ENCODE results near the gene HOOK1. TPM values are rescaled to one million over a fixed set of nuclear protein-coding genes. Genes with fewer than 3 reads are reported as not detected.

HOOK1 gene
- 1 to 10 TPM; 7.6 to 8.3 TPM for total RNA-seq
- long read RNA-seq, full-length matches to known transcripts, result 1 of 7 reads
- long read RNA-seq, partial matches to known transcripts, result 4 of 7 reads
- long read RNA-seq, other reads (novel, unspliced or antisense), result 2 of 7 reads

DNA sequence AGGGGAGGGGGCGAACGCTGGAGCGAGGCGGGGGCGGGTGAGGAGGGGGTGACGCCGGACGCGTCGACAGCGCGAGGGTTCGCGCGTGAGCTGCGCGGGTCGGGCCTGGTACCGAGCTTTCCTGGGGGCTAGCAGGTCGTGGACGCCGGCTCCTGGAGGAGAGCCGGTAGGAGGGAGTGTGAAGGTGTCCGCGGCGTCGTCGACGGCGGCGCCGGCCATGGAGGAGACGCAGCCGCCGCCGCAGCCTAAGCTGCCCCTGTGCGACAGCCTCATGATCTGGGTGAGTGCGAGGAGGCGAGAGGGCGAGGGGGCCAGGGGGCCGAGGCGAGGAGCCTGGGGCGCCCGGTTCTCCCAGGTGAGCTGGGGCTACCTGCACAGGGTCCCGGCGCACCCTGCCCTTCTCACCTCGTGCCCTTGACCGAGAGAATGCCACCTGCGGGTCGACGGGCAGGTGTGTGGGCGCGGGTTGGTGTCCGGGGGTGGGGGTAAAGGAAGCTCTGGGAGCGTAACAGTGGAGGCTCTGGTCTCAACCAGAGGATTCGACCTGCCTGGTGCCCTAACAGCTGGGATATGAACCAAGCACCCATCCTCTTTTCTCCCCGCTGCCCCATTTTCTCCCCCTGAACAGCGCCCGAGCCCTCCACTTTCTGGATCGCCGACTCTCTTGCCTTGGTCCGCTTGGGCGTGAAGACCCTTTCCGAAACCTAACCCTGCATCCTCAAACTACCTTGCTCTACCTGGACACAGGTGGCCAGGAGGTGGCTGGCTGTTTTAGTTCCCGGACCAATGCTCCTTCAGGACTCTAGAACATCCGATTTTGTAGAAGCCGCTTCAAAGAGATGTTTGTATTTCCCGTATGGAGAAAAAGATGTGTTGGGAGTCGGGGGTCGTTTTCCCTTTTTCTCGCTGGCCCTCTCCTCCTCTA is at the start of gene HOOK1:
TSS of gene HOOK1 (plus strand) at position 49 of the 925 bp plus-strand sequence. CDS start at position 218, 169 bp downstream.
- intact Hi-C loops (cut with DNase I), result no loop called here
- ATAC-seq (peak; percentile 28 to 36), DNase-seq (peak; percentile 25)

DNA sequence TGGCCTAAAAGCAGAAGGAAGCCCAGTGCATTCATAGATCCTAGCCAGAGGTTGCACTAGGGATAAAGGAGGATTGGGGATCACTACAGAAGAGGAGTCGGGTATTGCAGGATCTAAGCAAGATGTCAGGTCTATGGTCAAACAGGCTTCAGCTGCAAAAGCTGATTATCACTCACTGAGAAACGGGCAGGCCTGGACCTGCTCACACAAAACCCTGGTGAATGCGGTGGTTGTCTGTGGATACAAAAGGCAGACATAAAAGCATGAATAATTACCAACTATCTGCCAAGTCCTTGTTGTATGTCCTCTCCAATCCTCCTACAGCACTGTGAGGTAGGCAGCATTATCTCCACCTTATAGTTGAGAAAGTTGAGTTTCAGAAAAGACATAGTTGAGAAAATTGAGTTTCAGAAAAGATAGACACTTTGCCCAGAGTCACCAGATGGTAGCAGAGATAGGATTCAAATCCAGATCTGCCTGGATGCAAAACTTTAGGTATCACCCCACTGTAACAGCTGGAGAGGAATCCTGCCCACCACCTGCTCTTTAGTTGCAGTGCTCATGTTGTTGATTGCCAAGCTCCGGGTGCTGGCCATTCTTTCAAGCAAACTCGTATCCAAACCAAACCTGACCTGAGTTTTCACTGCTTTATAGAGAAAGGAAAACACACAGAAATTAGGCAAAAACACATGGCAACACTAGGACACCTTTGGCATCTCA is 49.6 kb upstream of the HOOK1 start:
- DNase-seq, result no peak
- intact Hi-C loops (cut with DNase I), result loop anchor here in 1 of 2 donors (10.0 kb wide), 1 partner anchor 1030 kb away; no protein-coding TSS in a partner anchor
- no peak for ATAC-seq

DNA sequence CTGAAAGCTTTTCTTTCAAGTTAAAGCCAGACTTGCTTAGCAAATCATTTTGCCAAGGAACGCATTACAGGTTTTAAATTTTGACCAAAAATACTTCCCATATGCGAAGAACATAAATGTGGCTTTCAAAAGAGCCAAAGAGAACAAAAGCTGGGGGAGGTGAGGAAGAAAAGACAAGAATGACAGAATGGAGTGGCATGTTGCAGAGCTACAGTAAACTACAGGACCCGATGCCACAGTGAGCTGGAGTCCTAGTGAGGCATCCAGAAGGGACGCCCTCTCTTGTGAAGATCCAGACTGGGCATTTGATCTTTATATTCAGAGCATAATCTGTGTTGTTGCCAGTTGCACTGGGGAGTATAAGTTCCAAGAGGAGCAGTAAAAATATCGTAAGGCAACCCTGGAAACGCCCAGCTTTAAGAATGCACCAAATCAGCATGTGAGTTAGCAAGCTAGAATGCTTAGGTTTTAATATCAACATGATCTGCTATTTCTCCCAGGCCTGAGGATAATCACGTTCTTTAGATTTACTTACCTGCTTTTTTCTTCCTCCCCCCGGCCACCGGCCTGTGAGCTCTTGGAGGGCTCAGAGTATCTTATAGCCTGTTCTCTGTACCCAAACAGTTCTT is 48.4 kb upstream of the HOOK1 start:
- DNase-seq (no peak), ATAC-seq (no peak)
- intact Hi-C loops (cut with DNase I), result loop anchor here in 1 of 2 donors (10.0 kb wide), 1 partner anchor 1032 kb away; no protein-coding TSS in a partner anchor

DNA sequence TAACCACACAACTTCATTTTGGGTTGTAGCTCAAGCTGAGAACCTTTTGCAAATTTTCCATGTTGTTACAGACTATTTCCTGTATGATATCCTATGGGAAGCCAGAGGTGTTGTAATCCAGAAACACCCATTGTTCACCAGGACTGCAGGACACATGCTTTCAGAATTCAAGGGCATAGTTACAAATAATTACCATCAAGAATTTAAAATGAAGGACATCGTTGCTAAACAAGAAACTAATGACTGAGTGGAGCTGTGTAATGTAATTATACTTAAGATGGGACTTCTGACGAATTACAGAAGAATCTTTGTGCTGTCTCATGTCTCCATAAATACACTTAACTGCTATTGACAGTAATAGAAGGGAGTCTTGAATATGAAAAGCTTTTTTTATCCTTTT is 47.6 kb upstream of the HOOK1 start:
- intact Hi-C loops (cut with DNase I), result loop anchor here in 1 of 2 donors (10.0 kb wide), 1 partner anchor 1032 kb away; no protein-coding TSS in a partner anchor
- no peak for ATAC-seq

GRCh38 chr1:59768792-59769735 is 45.7 kb upstream of the HOOK1 start:
- intact Hi-C loops (cut with DNase I), result loop anchor here in 1 of 2 donors (10.0 kb wide), 1 partner anchor 1034 kb away; no protein-coding TSS in a partner anchor
- no peak for DNase-seq
- no peak for ATAC-seq

More for the DNA sequence above, 47.6 kb upstream of the HOOK1 start:
- no peak for DNase-seq

DNA sequence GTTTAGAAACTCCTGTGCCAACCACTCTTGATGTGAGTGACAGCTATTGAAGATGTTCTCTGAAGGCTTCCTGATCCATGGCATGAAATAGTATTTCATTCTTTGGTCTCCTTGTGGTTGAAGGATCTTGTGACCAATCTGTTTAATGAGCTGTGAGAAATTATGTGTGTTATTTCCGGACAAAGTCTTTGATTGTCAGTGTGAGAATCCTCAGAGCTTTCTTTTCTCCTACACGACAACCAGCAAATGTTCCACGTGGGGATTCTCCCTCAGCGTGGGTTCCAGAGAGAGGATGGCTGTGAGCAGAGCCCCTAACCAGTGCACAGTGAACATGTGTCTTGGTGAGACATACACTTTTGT is 45.0 kb upstream of the HOOK1 start:
- no peak for ATAC-seq
- DNase-seq, result no peak
- intact Hi-C loops (cut with DNase I), result loop anchor here in 1 of 2 donors (10.0 kb wide), 1 partner anchor 1035 kb away; no protein-coding TSS in a partner anchor

- DNase-seq (no peak), ATAC-seq (no peak)
- intact Hi-C loops (cut with DNase I), result no loop called here
Measured at GRCh38 chr1:59771361-59771760, 43.4 kb upstream of the HOOK1 start.

DNA sequence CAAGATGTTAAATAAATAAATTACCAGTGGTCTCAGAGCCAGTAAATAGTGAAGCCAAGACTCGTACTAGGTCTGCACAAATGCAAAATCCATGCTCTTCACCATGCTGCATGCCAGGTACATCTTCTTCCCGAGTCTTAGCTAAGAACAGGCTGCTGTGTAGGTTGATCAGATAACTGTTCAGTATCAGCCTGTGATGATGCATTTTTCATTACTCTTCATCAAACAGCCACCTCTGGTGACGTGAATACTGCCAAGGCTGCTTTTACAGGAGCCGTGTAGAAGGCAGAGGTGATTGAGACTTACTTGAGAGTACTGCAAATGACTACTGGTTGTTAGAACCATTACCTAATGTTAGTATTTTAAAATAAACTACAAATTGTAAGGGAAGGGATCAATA is 39.3 kb upstream of the HOOK1 start:
- intact Hi-C loops (cut with DNase I), result no loop called here
- ATAC-seq, result no peak
- DNase-seq, result no peak

DNA sequence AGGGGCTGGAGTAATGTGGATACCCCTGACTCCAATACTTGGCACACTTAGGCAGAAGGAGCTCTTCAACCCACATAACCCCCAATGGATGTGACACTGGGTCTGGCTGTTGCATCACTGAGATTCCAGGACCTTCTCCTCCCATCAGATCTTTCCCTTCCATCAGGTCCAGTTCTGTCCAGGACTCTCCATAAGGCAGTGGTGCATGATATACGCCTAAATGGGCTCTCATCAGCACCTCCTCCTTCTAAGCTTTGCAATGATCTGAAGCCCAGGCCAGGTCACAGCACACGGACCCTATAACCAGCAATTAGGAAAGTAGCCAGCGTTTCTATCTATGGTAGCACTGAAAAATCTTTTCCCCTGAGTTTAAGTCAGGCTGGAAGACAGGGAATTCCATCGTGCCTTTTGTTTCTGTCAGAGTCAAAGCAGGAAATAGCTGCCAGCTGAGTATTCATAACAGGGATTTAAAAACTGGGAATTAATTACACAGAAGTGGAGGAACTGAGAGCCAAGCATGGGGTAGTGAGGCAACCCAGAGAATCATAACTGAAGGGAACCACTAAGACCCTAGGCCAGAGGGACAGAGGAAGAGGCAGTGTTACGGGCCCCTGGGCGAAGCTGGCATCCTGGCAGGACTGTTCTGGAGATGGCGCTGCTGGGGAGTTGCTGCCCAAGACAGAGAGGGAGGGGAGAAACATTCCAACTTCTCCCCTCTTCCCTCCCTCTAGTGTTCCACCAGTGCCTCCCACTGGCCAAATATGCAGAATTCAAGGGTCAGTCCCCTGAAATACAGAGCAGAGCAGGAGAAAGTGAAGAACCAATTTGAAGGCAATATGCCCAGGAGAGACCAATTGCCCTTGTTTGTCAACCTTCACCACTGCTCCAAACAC is 37.5 kb upstream of the HOOK1 start:
- intact Hi-C loops (cut with DNase I), result no loop called here
- DNase-seq, result no peak
- no peak for ATAC-seq

- ATAC-seq (no peak), DNase-seq (no peak)
- intact Hi-C loops (cut with DNase I), result no loop called here
Measured at GRCh38 chr1:59779949-59780348, 34.8 kb upstream of the HOOK1 start.

DNA sequence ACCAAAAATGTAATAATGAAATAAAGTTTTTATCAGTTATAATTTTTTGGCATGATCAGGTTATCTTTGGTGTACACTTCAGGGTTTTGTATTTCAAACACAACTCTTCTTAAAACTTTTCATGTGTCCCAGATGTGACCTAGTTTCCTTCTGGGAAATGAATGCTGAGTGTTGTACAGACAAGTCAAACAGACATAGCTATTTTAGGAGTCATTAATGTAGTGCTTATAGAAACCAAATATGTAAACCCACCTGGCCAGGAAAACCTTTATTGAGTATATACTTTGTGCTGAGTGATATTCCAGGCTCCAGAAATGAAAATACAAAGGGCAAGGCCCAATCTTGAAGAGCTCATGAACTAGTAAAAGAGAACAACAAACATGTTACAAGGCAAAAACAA is 25.9 kb upstream of the HOOK1 start:
- intact Hi-C loops (cut with DNase I), result no loop called here
- DNase-seq, result no peak
- no peak for ATAC-seq

DNA sequence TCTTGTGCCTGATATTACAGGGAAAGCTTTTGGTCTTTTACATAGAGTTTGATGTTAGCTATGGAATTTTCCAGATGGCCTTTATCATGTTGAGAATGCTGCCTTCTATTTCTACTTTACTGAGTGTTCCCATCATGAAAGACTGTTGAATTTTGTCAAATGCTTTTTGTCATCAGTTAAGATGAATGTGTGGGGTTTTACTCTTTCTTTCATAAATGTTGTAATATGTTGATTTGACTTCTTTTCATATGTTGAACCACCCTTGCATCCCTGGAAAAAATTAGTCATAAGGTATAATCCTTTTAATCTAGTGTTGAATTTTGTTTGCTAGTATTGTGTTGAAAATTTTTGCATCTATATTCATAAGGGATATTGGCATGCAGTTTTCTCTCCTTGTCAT is 16.1 kb upstream of the HOOK1 start:
- ATAC-seq (no peak), DNase-seq (no peak)
- intact Hi-C loops (cut with DNase I), result no loop called here

DNA sequence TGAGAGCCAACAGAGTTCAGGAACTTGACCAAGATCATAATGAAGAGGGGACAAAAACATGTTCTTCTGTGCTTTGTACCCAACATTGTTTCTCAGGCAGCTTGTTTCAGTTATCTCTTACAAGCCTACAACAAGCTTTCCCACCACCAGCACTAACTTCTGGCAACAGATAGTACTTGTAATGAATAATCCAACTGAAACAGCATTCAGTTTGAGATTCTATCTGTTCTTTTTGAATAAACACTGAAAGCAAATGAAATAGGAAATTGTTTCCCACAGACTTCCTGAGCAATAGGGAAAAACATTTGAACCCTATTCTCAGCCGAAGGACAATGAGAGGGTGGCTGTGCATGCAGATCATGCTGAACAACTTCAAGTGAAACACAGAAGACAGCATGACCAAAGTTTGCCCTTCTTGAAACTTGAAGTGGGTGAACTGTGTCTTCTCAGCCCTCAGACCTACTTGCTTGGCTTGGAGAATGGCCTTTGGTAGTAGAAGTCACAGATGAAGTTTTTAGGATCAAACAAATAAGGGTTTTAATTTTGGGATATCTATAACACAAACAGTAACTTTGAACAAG is 11.2 kb upstream of the HOOK1 start:
- DNase-seq, result no peak
- intact Hi-C loops (cut with DNase I), result no loop called here
- ATAC-seq, result no peak

GRCh38 chr1:59804301-59804700 is 10.4 kb upstream of the HOOK1 start:
- ATAC-seq, result no peak
- intact Hi-C loops (cut with DNase I), result no loop called here

DNA sequence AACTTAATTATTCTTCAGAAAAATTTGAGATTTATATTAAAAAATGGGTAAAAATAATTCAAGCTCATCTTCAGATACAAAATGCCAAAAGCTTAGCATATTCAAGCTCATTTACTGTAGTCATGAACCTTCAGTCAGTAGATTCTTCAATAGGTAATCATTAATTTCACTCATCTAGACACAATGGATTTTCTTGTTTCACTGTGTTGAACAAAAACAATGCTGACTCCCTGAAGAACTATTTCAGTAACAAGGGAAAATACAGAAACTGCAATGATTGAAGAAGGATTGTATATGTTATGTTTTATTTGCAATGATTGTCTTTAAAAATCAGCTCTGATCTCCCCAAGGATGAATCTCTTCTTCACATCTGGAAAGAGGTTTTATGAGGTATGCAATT is 9.2 kb upstream of the HOOK1 start:
- ATAC-seq (no peak), DNase-seq (no peak)
- intact Hi-C loops (cut with DNase I), result no loop called here

More at GRCh38 chr1:59804301-59804700, 10.4 kb upstream of the HOOK1 start:
- DNase-seq, result no peak

GRCh38 chr1:59814180-59814900 is 409 bp upstream of the HOOK1 start:
- intact Hi-C loops (cut with DNase I), result no loop called here
- ATAC-seq, result peak; percentile 94 to 97
- peak; percentile 78 for DNase-seq
